HG02571 (cell line): Measurements from ENCODE around the gene STYXL1.

Source experiments
- ATAC-seq: cut with Tn5 transposase; IDR thresholded peaks from one replicate; pipeline ENCODE4 v1.9.1; 2021; ENCODE audit warnings: mild to moderate bottlenecking, moderate library complexity; ENCODE audit not compliant: unreplicated experiment

Gene STYXL1

DNA sequence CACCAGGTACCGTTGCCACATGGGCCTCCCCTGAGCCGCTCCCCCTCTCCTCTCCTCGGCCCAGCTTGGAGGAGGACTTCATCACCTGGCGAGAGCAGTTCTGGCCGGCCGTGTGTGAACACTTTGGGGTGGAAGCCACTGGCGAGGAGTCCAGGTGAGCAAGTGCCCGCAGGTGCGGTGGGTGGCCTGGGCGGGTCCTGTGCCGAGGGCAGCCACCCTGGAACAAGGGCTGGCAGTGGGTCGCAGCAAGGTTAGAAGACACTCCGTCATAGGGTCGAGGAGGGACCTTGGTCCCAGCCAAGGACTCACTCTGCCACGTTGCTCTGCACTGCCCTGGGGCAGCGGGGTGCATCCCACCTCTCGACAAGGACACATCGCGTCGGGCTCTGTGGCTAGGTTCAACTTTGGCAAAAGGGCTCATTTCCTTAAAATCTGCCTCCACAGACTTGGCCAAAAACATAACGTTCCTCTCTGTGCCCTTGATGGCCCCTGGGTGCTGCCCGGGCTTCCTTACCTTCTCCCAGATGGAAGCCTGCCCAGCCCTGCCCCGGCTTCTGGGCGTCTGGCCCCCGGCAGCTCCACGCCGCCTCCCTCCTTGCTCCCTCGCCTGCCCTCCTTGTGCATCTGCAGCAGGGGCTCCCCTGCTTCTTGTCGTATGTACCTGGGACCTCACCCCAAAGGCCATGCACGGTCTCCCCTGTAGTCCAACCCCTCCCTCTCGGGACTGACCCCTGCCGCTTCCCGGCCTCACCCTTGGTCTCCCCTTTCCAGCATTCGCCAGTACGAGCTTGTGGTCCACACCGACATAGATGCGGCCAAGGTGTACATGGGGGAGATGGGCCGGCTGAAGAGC, 66.1 kb downstream of the STYXL1 start:
- ATAC-seq: no peak

DNA sequence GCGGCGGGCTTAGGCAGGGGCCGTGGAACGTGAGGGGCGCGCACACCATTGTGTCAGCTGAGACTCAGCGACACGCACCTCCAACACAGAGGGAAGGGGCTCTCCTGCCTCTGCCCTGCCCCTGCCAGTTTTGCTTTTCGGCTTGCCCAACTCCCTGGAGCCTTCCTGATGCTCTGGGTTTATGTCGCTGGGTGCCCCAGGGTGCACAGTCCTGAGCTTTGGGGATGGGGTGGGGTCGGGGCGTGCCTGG, 66.7 kb downstream of the STYXL1 start:
- ATAC-seq: no peak

DNA sequence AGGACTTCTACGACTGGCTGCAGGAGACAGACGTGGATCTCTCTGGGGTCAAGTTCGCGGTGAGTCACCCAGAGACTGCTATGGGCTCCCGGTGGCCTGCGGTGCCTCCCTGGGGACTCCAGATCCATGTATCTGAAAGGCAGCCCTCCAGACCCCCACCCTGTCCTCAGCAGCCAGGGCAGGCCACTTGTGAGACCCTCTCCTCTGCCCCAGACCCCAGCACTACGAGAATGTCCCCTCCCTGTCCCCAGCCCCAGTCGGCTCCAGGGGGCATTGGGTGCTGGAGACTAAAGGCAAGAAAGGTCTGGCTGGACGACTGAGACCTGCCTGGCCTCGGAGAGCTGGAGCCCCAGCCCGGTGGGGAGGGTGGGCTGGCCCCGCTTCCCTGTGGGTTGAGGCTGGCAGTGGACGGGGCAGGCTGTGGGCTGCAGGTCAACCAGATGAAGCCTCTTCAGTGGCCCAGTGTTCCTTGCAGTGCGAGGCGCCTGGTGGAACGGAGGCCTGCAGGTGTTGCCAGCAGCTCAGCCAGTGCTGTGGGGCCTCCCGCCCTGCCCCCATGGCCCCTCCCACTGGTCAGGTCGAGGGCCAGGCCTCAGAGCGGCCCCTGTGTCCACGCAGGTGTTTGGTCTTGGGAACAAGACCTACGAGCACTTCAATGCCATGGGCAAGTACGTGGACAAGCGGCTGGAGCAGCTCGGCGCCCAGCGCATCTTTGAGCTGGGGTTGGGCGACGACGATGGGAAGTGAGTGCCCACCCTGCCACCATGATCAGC, 67.2 kb downstream of the STYXL1 start:
- no peak for ATAC-seq

GRCh38 chr7:75979759-75980429, 67.9 kb downstream of the STYXL1 start:
- no peak for ATAC-seq

- no peak for ATAC-seq
Measured at GRCh38 chr7:75977743-75978142, 70.1 kb downstream of the STYXL1 start.

- no peak for ATAC-seq
Measured at GRCh38 chr7:75971961-75972763, 75.6 kb downstream of the STYXL1 start.

GRCh38 chr7:75971309-75971960, 76.4 kb downstream of the STYXL1 start:
- ATAC-seq: no peak

- no peak for ATAC-seq
Measured at GRCh38 chr7:75969704-75970498, 77.9 kb downstream of the STYXL1 start.

DNA sequence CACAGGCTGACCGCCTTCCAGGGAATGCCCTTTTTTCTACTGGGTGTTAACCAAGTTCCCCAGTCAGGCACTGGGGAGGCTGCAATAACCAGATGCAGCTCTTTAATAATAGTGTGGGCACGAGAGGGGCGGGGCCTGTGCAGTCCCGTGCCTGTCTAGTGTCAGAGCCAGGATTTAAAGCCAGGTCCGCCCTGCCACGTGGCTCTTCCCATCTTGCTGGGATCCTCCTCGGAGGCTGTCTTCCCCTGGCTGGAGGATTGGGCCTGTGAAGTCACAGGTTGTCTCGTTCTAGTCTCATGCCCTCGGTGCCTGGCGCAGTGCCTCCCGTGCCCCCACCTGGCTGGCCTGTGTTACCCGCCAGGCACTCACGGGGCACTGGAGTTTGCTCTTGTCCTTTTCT, 78.6 kb downstream of the STYXL1 start:
- no peak for ATAC-seq

- ATAC-seq: no peak
Measured at GRCh38 chr7:75968561-75969001, 79.2 kb downstream of the STYXL1 start.

GRCh38 chr7:75968012-75968411, 79.8 kb downstream of the STYXL1 start:
- ATAC-seq: no peak

GRCh38 chr7:75967487-75967997, 80.3 kb downstream of the STYXL1 start:
- no peak for ATAC-seq

DNA sequence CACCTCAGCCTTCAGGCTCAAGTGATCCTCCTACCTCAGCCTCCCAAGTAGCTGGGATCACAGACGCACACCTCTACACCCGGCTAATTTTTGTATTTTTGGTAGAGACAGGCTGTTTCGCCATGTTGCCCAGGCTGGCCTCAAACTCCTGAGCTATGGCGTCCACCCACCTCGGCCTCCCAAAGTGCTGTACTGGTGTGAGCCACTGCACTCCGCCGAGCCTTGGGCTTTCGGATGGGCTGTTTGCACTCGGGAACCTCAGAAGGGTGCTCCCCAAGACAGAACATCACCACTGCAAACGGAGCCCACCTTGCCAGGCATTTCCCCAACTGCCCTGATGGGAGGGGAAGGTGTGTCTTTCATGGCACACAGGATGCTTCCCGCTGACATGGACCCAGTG, 80.7 kb downstream of the STYXL1 start:
- no peak for ATAC-seq

GRCh38 chr7:75966190-75966961, 81.4 kb downstream of the STYXL1 start:
- ATAC-seq: no peak

GRCh38 chr7:75965617-75966016, 82.2 kb downstream of the STYXL1 start:
- no peak for ATAC-seq

DNA sequence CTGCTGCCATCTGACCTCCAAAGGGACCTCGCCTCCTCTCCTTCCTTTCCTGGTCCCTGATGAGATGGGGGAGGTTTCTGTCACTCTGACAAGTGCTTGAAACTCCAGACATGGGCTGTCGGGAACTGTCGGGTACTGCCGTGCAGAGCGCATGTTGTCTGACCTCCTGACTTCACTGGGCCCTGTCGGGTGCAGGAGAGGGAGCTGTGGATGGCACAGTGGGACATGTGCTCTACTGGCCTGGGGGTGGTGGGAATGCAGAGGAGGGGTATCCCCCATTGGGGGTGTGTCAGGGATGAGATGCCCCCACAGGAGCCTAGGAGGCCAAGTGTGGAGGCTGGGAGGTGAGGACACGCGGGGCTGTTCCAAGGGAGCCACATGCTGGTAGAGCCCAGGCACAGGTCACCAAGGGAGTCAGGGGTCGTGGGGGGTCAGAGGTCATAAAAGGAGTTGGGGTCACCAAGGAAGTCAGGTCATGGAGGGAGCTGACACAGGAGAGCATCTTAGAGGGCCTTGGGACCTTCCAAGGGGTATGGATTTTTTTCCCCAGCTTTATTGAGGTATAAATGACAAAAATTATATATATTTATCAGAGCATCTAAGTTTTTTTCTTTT, 84.3 kb downstream of the STYXL1 start:
- no peak for ATAC-seq

GRCh38 chr7:75962607-75963380, 85.0 kb downstream of the STYXL1 start:
- ATAC-seq: no peak

DNA sequence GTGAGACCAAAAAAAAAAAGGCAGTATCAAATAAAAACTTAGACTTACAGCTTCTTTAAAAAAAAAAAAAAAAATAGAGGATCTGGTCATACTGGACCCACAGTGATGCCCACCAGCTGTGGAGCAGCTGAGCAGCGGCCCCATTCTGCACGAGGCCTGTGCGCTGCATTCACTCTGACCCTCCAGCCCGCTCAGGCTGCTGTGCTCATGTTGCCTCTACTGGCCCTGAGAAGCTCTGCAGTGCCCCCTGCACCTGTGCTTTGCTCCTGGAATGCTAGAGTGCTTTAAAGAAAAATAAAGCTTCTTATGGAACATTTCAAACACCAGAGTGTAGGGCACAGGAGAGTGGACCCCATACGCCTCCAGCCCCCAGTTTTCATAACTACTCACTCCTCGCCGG, 86.6 kb downstream of the STYXL1 start:
- no peak for ATAC-seq
